Suprapubic skin (tissue), 4 donors: ENCODE data around the gene METTL22. TPM values are rescaled to one million over a fixed set of nuclear protein-coding genes. Genes with fewer than 3 reads are reported as not detected.

Experiments used
- DNase-seq, 2 donors: peaks; one replicate each; pipeline ENCODE4 v3.0.0-alpha.2; 2019; ENCODE audit warnings: low spot score in 2 of 2
- H3K27ac ChIP-seq: fragments of 200-600 bp; sonication (generic); one replicate; pipeline ENCODE4 v1.5.1; 2019
- H3K27me3 ChIP-seq: fragments of 200-600 bp; sonication (generic); one replicate; pipeline ENCODE4 v1.5.1; 2019
- H3K36me3 ChIP-seq: fragments of 200-600 bp; sonication (generic); one replicate; pipeline ENCODE4 v1.5.1; 2019
- H3K4me1 ChIP-seq: fragments of 200-600 bp; sonication (generic); one replicate; pipeline ENCODE4 v1.5.1; 2019
- H3K4me3 ChIP-seq: fragments of 200-600 bp; sonication (generic); one replicate; pipeline ENCODE4 v1.5.1; 2019; ENCODE audit warnings: mild to moderate bottlenecking
- H3K9me3 ChIP-seq: fragments of 200-600 bp; sonication (generic); one replicate; pipeline ENCODE4 v1.5.1; 2019
- EP300 ChIP-seq: sonication (generic); formaldehyde crosslinking; IDR thresholded peaks from one replicate; pipeline ENCODE4 v1.6.1; 2017; ENCODE audit warnings: antibody characterized with exemption
- POLR2A ChIP-seq, 2 donors: fragments of 450-650 bp; IDR thresholded peaks; one replicate each; pipeline ENCODE4 v1.6.1; 2017; ENCODE audit warnings: antibody characterized with exemption in 2 of 2, mild to moderate bottlenecking in 2 of 2, moderate library complexity in 2 of 2
- POLR2AphosphoS5 ChIP-seq, 3 donors: sonication (generic); formaldehyde crosslinking; IDR thresholded peaks; one replicate each; pipeline ENCODE4 v1.6.1; 2017; ENCODE audit warnings: antibody characterized with exemption in 3 of 3
- WGBS: methylation state at CpG from one replicate; pipeline ENCODE4 v1.1.5; 2018; 5-methylcytosine and 5-hydroxymethylcytosine counted together
- total RNA-seq, 4 donors: library from RNA; depleted of rRNA; stranded (reverse); fragments of >200 nt; gene quantifications; one replicate each; pipeline ENCODE4 v1.1.0, GENCODE V29; 2016
- TF ChIP-seq, protein P1 (sequence below), 2 donors: fragments of 200-600 bp in 1 of 2; fragments of 450-650 bp in 1 of 2; sonication (generic) in 1 of 2; IDR thresholded peaks; one replicate each; pipeline ENCODE4 v1.5.1; 2016 to 2019; ENCODE audit warnings: antibody characterized with exemption in 2 of 2, mild to moderate bottlenecking in 1 of 2, moderate library complexity in 1 of 2

Gene METTL22, protein sequence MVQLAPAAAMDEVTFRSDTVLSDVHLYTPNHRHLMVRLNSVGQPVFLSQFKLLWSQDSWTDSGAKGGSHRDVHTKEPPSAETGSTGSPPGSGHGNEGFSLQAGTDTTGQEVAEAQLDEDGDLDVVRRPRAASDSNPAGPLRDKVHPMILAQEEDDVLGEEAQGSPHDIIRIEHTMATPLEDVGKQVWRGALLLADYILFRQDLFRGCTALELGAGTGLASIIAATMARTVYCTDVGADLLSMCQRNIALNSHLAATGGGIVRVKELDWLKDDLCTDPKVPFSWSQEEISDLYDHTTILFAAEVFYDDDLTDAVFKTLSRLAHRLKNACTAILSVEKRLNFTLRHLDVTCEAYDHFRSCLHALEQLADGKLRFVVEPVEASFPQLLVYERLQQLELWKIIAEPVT
- 100 to 1,000 TPM in 1 of 4 donors, 10 to 100 TPM in 3; 15.5 to 114 (median 28.3) TPM for total RNA-seq

DNA sequence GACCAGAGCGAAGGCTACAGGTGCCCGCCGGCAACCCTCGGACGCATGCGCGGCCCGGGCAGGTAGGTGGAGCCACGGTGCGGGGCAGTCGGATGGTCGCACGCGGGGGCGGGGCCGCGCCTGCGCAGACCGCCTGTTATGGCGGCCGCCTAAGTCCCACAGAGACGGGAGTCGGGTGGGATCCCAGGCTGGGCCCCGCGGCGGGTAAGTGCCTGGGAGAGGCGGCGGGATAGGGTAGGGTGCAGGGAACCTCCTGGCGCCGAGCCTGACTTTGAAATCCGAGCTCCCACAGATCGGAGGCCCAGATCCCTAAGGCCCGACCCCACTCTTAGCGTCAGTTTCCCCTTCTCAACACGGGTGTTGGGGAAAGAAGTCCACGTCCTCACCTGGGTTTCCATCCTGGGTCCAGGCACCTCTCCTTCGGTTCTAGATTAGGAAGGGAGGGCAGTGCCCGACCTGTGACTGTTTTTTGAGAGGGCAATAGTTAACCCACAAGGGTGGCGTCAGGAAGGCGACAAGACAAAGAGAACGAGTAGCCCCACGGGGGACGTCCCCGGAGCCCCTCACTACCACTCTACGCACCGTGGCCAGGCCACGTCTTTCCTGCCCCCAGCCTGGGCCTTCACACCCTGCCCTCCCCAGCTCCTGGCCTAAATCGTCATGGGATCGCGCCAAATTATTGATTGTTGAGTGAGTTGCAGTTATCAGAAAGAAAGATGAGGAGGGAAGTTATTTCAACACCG is at the start of gene METTL22:
Gene METTL22, plus strand, starts transcription at position 127 of the 743 bp plus-strand sequence. CDS start 3,968 bp downstream, outside the sequence.
- H3K27me3 ChIP-seq = no peaks in the 10 kb centered on the region
- H3K4me3 ChIP-seq = peak within 1 kb of the TSS; percentile 96
- peak; percentile 91 to 92 for DNase-seq
- WGBS = 1% methylated on average over 14 of the region's 51 CpGs
- H3K36me3 ChIP-seq = peaks cover 14% of the 10 kb centered on the region
- no peaks in the 10 kb centered on the region for H3K9me3 ChIP-seq
- TF ChIP-seq EP300 (no peak), POLR2AphosphoS5 (IDR thresholded peaks at IDR 0.05) (peak in 1 of 3 donors; percentile 41), POLR2A (IDR thresholded peaks at IDR 0.05) (no peak)
- TF ChIP-seq, protein P1, sequence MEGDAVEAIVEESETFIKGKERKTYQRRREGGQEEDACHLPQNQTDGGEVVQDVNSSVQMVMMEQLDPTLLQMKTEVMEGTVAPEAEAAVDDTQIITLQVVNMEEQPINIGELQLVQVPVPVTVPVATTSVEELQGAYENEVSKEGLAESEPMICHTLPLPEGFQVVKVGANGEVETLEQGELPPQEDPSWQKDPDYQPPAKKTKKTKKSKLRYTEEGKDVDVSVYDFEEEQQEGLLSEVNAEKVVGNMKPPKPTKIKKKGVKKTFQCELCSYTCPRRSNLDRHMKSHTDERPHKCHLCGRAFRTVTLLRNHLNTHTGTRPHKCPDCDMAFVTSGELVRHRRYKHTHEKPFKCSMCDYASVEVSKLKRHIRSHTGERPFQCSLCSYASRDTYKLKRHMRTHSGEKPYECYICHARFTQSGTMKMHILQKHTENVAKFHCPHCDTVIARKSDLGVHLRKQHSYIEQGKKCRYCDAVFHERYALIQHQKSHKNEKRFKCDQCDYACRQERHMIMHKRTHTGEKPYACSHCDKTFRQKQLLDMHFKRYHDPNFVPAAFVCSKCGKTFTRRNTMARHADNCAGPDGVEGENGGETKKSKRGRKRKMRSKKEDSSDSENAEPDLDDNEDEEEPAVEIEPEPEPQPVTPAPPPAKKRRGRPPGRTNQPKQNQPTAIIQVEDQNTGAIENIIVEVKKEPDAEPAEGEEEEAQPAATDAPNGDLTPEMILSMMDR (IDR thresholded peaks at IDR 0.05) = no peak
- H3K27ac ChIP-seq = peak within 1 kb of the TSS; percentile 90
- H3K4me1 ChIP-seq = peaks cover 18% of the 10 kb centered on the region

DNA sequence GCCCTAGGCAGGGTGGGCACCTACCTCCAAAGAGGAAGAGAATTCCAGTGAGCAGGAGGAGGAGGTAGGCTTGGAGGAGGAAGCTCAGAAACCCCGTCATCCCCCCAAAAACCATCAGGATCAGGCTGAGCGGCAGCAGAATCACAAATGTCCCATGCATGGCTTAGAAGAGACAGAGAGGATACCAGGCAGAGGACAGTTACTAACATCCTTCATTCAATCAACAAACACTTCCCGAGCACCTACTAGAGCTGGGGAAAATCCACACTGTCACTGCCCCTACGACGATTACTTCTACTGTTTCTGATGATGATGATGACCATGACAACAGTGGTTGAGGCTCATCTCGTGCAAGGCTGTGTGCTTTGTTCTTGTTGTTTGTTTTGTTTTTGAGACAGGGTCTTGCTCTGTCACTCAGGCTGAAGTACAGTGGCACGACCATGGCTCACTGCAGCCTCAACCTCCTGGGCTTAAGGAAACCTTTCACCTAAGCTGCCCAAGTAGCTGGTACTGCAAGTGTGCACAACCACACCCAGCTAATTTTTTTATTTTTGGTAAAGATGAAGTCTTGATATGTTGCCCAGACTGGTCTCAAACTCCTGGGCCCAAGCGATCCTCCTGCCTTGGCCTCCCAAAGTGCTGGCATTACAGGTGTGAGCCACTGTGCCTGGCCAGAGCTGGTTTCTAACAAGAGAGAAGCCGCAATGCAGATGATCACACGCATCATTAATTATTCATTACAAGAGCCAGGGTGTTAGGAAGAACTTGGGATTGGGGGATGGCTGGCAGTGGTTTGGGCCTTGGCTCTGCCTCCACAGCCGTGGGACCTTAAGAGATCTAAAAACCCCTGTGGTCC is 49.2 kb upstream of the METTL22 start:
- Histone ChIP-seq H3K27me3 (peaks cover 33% of the 10 kb centered on the region), H3K9me3 (no peaks in the 10 kb centered on the region), H3K4me1 (no peaks in the 10 kb centered on the region), H3K27ac (no peak overlapping the region), H3K36me3 (no peaks in the 10 kb centered on the region), H3K4me3 (no peak overlapping the region)
- WGBS = 76% methylated on average over 11 of the region's 11 CpGs
- DNase-seq = no peak
- TF ChIP-seq EP300 (no peak), POLR2AphosphoS5 (IDR thresholded peaks at IDR 0.05) (no peak), POLR2A (IDR thresholded peaks at IDR 0.05) (no peak)
- TF ChIP-seq, protein P1 (IDR thresholded peaks at IDR 0.05) = no peak

DNA sequence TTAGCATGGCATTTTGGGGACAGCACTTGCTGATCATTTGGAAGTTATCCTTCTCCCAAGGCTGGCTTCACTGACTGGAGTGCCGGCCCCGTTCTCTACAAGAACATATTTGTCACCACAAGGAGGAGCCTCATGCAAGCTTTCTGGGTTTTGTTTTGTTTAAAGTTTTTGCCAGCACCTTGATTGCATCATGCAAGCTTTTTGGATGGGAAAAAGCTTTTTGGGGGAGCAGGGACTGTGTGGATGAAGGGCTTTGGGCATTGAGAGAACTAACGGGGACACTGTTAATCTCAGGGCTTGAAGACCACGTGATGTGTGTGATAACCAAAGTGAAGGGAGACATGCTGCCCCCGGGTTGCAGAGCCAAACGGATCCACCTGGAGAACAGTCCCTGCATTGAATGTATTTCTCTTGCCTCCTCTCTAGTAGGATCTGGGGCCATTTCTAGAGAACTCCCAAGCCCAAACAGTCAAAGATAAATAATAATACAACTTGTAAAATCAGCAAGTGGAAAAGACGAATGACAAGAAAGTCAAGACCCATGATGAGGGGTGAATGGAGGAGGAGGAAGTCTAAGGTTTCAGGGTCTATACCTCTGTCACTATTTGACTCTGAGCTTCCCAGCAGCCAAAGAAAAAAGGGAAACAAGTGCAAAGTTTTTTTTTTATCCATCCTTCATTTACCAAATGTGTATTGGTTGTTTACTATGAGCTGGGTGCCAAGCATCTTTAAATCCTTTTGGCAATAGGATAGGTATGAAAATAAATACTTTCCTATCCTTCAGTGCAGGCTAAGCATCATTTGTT is 48.4 kb upstream of the METTL22 start:
- peaks cover 37% of the 10 kb centered on the region for H3K27me3 ChIP-seq

DNA sequence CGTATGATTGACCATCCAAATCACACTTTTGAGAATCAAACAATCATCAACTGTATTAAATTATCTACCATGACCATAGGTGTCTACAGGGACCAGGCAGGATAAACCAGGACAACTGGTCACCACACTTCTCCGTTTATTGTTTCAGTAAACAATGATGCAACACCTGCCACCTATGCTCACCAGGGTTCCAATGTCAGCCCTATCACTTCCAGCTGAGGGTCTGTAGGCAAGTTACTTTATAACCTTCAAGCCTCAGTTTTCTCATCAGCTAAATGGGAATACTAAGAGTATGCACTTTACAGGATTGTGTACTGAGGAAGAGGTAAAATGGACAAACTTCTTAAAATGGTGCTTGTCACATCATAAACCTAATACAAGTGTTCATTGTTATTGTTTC is 46.1 kb upstream of the METTL22 start:
- no peak for DNase-seq
- H3K4me1 ChIP-seq = no peaks in the 10 kb centered on the region
- 76% methylated on average over 2 of the region's 2 CpGs for WGBS
- no peaks in the 10 kb centered on the region for H3K36me3 ChIP-seq
- H3K27ac ChIP-seq = no peak overlapping the region
- H3K27me3 ChIP-seq = peaks cover 23% of the 10 kb centered on the region
- H3K4me3 ChIP-seq = no peak overlapping the region
- TF ChIP-seq POLR2A (IDR thresholded peaks at IDR 0.05) = no peak
- no peaks in the 10 kb centered on the region for H3K9me3 ChIP-seq

More for the DNA sequence above, 48.4 kb upstream of the METTL22 start:
- no peaks in the 10 kb centered on the region for H3K9me3 ChIP-seq
- WGBS = 36% methylated on average over 7 of the region's 7 CpGs
- no peak overlapping the region for H3K4me3 ChIP-seq
- H3K36me3 ChIP-seq = no peaks in the 10 kb centered on the region
- no peak for DNase-seq
- H3K27ac ChIP-seq = no peak overlapping the region
- H3K4me1 ChIP-seq = no peaks in the 10 kb centered on the region
- no peak for TF ChIP-seq EP300
- no peak for TF ChIP-seq POLR2AphosphoS5 (IDR thresholded peaks at IDR 0.05)
- no peak for TF ChIP-seq POLR2A (IDR thresholded peaks at IDR 0.05)
- TF ChIP-seq, protein P1 (IDR thresholded peaks at IDR 0.05) = peak in 1 of 2 donors; percentile 17
